CD4-positive, alpha-beta T cell treated with Interferon gamma for 1 hour (primary cell): ENCODE measurements around the gene UACA.

Source experiments
- DNase-seq: peaks from one replicate; pipeline ENCODE4 v3.0.0-alpha.2; 2020

The UACA gene

DNA sequence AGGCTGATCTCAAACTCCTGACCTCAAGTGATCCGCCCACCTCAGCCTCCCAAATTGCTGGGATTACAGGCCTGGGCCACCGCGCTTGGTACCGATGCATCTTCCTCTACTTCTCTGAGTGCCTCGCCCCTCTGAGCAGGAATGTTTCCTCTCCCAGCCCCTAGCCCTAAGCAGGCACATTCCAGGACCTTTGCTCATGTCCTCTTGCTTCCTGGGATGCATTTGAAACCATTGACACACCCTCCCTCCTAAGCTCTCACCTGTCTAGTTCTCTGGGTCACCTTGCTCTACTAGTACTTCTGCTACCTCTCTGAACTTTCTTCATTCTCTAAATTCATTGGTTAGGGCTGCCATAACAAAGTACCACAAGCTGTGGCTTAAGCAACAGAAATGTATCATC, 17.9 kb upstream of the UACA start:
- DNase-seq, result no peak

DNA sequence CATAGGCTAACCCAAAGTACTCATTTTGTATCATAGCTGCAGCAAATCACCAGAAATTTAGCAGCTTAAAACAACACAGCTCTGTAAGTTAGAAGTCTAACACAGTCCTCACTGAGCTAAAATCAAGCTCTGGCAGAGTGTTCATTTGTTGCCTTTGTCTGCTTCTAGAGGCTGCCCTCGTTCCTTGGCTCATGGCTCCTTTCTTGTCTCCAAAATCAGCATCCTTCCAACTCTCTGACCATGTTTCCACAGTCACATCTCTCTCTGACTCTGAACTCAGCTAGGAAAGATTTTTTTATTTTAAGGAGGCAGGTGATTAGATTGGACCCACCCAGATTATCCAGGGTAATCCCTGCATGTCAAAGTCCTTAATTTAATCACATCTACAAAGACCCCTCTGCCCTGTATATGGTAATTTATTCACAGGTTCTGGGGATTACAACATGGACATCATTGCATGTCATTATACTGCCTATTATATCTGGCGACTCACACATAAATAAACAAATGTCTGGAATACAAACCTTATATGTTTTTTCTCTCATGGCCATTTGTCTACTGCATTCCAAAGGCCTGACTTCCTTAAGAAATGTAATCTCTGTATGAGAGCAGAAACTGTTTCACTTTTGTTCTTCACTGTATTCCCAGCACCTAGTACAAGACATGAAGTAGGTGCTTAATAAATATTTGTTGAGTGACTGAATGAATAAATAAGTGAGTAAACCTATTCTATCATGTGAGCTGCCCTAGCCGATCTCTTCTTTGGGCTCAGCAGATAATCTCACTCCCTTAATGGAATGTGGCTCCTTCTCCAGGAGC, 15.1 kb upstream of the UACA start:
- no peak for DNase-seq

DNA sequence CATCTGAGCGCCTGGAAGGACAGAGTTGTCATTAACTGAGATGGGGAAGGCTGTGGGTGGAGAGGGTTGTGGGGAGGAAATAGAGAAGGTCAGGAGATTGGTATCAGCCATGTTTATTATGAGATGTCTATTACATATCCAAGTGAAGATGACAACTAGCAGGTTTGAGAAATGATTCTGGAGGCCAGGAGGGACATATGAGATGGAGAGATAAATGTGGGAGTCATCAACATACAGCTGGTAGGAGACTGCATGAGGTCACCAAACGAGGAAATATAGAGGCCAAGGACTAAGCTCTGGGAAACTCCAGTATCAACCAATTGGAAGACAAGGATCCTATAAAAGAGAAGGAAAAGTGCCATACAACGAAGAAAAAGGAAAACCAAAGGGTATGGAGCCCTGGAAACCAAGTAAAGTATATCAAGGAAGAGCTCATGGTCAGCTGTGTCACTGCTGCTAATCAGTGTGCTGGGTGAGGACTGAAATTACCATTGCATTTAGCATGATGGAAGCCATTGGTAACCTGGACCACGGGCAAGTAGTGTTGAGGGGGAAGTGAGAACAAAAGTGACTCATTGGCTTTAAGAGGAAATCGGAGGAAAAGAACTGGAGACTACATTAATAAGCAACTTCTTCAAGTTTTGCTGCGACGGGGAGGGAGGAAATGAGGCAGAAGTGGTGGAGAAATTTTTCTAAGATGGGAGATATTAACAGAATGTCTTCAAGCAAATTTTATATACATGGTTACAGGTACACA, 14.0 kb upstream of the UACA start:
- no peak for DNase-seq

DNA sequence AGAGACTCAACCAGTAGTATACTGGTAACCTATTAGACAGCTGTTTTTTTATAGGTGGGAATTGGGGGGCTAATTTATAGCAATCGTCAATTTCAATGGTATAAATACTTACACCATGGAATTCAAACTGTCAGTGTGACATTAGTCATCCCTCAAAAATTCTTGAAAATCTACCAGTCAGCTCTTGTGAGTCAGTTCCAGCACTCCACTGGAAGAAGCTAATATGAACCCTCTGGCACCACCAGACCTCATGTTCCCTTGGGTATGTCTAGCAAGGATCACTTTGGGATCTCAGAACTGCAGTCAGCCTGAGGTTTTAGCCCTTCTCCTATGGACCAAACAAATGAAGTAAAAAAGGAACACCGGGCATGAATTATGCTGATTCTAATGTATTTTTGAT, 11.8 kb upstream of the UACA start:
- DNase-seq, result no peak

DNA sequence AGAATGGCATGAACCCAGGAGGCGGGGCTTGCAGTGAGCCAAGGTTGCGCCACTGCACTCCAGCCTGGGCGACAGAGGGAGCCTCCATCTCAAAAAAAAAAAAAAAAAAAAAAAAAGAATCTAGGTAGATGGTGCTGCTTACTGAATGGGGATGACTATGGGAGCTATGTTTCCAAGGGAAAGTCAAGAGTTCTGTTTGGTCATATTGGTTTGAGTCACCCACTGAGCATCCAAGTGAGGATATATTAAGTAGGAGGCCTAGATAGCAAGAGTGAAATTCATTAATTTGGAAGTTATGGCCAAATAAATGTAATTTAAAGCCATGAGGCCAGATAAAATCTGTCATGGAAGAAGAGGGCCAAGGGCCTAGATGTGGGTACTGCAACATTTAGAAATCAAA, 9.0 kb upstream of the UACA start:
- no peak for DNase-seq

DNA sequence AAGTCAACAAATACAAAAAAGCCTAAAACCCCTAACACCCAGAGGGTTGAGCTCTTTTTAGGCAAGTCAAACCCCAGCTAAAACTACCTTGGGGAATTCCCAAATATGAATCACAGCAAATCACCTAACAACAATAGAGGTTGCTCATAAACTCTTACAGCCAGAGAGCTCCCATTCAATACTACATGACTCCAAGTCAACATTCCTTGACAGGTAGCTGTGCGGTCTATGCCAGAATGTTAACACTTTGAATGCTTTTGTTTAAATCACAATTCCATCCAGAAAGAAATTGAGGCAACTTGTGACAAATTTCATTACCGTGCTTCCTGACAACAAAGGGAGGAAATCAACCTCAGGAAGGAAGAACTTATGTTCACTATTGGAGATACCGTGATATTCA, 7.5 kb upstream of the UACA start:
- DNase-seq, result no peak

DNA sequence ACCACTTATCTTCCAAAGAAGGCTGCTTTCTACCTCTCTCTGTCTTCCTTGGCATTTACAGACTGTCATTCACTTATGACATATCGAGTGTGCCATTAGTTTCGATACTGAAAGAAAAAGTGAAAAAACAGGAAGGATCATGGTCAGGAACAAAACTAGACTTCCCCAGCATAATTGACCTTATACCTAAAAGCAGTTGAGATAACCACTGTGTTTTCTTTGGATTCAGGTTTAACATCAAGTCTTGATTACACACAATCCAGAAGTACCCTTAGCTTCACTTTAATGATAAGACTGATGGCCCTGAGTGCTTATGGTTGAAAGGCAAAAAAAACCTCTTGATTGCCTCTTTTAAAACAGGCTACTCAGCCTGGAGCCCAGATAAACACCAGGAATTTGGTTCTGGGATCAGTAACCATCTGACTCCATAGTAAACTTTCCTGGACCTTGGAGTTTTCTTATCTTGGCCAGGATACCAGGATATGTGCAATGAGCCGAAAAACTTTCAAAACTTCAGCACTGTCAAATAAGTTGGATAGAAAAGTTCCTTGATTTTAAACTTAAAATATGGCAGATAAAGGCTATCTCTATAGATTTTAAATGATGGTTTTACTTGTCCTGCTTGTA, 5.0 kb upstream of the UACA start:
- DNase-seq, result no peak

DNA sequence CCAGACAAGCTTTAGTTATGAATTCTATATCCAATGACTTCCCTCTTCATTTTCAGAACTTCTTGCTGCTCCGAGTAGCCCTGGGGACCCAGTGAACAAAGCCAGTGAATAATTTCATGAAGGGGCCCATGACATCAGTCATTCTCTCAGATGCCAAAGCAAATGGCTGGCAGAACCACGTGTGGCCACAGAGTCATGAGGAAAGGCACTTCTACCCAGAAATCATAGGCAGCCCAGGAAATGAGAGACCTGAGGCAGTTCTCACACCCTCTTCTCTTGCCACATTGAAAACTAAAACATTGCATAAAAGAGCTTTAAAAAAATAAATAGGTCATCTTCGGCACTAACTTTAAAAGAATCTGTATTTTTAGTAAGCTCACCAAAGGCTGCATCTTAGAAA, 4.3 kb upstream of the UACA start:
- DNase-seq, result peak; percentile 3

DNA sequence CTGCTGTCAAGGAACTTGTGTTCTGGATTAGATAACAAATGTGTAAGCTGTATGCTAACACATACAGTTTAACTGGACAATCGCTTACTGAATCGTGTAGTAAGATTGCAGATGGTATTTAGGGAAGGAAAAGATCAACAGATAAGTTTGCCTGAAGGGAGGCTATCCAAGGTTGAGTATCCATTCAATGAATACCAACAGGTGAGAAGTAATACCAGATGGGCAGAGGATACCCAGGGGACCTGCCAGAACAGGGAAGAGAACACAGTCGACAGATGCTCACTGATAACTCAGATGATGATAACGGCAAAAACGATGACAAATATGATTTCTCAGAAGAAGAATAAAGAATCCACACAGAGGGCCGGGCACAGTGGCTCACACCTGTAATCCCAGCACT, 3.2 kb upstream of the UACA start:
- DNase-seq, result no peak

DNA sequence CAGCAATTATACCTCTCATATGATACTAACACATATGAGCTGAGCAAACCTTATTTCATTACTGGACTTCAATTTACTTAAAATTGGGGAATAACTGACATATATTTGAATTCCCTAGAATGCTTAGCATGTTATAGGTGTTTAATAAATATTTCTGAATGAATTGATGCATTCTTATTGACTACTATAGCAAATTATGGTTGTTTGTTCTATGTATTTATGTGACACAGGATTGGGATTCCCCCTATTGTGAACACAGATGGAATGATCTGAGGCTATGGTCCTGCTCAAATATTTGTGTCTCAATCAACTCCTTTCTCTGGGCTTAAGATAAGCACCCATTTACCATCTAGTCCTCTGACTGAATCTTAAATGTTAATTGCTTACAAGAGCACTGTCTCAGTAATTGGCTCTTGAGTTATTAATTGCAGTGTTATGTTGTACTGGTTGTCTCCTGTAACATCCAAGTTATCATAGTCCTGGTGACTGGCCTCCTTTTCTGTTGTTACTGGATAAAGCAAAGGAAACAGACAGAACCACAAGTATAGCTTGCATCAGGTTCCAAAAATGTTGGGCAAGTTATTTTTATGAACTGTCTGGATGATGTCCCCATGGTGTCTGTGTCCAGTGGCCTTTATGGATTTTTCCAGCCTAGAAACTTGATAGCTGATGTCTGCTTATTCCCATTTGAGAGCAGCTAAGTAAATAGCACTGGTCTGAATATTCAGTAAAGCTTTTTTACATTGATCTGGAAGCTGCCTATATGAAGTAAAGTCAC, 2.3 kb upstream of the UACA start:
- no peak for DNase-seq

DNA sequence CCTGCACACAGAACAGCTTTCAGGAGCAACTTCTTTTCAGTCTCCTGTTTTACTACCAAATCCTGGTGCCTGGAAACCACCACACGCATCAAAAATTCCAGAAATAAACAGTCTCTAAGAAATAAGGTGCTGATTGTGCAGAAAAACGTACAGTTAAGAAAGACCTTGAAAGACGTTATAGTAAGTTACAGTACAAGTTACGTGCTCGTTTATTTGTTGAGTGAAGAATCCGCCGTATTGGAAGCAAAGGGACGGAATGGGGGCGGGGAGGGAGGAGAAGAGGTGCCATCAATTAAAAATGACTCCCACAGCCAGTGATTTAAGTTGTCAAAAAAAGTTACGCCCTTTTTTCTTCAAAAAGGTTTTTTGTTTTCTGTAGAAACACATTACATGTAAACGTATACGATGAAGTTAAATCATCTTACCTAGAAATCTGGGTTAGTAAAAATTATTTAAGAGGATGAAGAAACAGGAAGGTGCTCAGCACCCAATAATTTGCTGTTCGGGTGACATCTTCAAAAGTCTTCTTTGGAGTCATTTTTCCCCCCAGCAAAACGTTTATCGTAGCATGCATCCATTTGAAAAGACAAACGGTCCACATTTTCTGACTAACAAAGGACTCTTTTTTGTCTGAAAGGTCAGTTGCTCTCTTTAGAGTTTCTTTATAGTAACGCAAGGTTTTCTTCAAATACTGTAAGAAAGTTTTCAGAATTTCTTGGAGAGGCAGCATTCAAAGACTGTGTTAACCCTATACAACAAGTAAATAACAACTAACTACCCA, 782 bp upstream of the UACA start:
- no peak for DNase-seq

DNA sequence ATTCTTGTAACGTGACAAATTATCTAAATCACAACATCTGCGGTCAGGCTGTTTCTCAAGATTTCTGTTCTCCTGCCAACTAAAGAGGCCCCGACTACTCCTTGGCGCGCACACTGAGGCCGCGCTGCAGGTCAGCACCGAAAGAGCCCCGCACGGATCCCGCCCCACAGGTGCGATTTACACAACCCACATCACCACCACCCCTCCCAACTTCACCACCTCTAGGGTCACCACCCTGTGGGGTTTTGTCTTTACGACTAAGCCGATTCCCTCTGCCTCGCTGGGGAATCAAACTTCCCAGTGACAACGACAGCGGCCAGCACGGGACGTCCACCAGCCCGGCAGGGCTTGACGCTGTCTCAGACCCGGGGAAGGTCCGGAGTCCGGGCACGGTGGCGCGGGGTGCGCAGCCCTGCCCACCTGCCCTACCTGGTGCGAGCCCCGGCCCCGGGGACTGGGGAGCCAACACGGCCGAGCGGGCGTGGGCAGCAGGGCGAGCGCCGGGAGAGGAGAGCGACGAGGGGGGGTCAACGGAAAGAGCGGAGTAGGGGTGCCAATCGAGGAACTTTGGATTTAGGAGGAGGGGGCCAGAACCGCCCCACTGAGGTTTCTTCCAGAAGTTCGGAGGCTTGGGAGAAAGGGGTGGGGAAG, 764 bp downstream of the UACA start:
- no peak for DNase-seq

DNA sequence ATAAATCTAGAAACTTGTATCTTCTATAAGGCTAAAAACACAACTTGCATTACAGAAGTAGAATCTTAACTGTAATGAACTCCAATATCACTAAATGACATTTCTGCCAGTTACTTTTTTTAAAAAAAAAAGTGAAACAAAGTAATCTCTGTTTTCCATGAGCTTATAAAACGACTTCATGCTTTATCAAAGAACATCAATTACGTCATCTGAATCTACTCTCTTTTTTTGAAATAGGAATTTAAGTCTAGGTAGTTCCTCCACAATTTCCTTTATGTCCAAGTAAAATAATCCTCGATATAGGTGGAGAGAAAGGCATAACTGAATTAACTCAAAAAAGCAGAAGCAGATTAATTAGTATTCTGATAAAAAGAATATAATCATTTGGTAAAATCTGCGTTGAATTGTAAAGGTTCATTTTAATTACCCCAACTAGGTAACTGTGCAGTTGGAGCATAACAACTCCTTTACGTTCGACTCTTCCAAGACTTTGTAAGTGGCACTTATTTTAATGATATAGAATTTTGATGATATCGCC, 1.4 kb downstream of the UACA start:
- DNase-seq, result no peak

DNA sequence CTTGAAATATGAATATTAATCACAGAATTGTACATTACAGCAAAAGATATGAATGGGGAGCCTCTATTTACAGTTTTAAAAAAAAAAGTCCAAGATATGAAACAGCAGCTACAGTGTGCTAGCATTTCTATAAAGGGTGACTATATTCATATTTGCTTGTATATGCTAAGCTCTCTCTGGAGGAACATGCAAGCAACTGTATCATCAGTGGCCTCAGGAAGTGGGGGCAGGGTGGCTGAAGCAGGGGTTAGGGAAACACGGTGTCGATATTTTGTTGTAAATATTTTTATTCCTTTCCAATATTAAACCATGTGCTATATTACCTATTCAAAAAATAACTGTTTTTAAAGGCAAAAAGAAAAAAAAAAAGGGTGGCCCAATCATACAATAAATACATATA, 2.3 kb downstream of the UACA start:
- no peak for DNase-seq

DNA sequence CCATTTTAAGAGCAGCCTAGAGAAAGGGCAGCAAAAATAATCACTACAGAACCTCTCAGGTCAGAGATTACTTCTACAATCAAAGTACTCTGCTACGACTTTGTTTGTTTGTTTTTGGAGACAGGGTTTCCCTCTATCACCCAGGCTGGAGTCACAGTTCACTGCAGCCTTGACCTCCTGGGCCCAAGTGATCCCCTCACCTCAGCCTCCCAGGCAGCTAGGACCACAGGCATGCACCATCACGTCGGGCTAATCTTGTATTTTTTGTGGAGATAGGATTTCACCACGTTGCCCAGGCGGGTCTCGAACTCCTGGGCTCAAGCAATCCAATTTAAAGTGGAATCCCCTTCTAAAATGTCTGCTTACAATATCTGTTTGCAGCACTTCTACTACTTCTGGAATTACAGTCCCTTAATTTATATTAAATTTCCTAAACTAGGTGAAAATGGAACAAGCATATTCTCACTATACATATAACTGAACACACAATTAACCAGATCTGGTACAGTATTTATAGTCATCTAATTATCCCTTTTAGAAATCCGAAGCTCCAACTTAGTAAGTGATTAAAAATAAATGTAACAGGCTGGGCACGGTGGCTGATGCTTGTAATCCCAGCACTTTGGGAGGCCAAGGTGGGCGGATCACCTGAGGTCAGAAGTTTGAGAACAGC, 4.4 kb downstream of the UACA start:
- no peak for DNase-seq

DNA sequence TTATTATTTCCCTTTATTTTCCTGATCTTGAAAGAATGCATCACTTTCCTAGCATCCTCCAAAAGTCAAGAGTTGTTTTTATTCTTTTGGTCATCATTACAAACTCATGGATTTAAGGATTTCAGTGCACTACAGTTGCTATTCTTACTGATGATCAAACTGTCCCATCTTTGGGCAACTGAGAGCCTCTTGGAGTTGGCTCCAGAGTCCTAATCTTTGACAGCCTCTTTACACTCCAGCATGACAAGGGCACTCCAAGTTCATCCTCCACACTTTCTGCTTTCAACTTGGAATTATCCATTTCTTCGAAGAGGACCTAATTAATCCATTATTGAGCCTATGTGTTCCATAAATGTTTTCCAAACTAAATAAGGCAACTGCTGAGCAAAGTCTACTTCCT, 5.7 kb downstream of the UACA start:
- no peak for DNase-seq

DNA sequence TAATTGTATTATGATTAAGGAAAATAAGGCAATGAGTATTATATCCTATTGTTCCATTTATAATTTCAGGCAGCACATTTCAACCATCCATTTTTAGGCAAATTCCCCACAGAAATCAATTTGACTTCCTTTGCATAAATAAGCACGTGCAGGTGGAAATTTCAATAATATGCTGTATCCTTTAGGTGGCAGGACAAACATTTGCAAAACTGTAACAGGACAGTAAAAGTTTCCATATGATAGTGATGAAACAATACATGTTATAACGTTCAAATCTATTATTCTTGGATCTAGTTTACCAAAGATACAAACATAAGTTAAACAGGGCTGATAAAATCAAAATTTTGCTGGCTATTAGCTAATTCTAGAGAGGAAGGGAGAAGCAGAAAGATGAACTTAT, 8.5 kb downstream of the UACA start:
- no peak for DNase-seq

DNA sequence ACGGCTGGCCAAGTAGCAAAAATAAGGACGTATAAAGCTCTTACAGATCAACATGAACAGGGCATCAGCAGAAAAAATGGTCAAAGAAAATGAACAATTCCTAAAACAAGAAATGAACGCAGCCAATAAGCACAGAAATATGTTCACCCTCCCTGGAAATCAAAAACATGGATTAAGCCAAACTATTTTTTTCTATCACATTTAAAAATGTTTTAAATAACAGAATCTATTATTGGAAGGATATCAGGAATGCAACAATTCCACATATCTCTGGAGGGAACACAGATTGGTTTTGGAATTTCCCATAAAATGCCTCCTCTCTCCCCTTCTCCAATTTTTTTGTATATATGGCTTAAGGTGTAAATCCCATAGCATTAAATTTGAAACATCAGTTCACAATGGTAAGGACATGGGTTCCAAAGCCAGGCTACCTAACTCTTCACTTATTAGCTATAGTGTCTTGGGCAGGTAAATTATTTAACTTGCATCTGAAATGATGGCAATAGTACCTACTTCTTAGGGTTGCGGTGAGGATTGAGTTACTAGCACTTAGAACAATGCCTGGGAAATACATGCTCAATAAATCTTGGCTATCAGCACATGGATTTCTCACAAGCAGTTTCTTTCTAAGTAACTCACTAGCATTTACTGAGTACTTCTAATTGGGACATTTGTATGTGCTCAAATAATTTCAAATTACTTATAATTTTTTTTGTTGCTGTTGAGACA, 10.1 kb downstream of the UACA start:
- DNase-seq, result no peak

DNA sequence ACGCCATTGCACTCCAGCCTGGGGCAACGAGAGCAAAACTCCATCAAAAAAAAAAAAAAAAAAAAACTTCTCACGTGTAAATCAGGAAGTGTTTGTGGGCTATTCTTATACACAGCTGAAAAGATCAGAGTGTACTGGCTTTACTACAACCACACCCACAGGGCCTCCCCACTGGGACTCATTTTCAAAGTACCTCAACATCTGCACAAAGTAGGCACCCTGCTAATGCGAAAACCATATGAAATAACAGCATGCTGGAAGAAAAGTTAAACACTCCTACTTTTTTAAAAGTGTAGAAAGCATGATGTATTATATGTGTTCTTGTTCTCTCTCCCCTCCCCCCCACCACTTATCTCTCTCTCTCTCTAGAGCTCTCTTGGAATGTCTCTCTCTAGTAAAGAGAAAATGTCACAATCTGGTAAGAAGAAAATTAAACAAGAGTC, 11.1 kb downstream of the UACA start:
- no peak for DNase-seq

DNA sequence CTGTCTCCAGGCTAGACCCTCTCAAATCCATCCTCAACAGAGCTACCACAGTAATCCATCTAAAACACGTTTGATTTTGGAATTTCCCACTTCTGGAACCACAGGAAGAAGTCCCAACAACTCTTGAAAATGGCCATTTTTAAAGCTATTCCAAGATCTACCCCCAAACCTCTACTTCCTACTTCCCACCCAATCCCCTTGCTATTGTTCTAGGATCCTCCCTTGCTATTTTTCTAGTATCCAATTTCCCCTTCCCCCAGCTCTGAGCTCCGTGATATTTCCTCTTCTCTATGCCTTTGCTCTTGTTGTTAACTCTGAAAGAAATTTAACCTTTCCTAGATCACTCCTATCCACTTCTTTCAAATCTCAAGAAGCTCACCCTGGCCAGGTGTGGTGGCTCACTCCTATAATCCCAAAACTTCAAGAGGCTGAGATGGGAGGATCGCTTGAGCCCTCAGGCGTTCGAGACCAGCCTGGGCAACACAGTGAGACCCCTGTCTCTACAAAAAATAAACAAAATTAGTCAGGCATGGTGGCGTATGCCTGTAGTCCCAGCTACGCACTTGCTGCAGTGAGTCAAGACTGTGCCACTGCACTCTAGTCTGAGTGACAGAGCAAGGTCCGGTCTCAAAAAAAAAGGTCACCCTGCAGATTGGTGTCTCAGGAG, 13.0 kb downstream of the UACA start:
- no peak for DNase-seq
